Measurements from ENCODE around the gene LHCGR. TPM values are rescaled to one million over a fixed set of nuclear protein-coding genes. Genes with fewer than 3 reads are reported as not detected.

Gene LHCGR

Small RNA genes within 50 kb of the gene (small RNA-seq; reads per million reads assigned to genes)
- gene ELOBP3 (ENCODE audit: insufficient read depth), result not detected
